GM12878 (cell line): Measurements from ENCODE around the gene NEU3.
"Not testable (repeated sequence)": the region's sequence is repeated elsewhere in the genome, so short reads cannot be mapped to it uniquely, and the experiment has no call there.

ENCODE experiments used
- BHLHE40 ChIP-seq, 2 experiments: fragments of 450-650 bp in 1 of 2; IDR thresholded peaks; 2 replicates each; pipeline ENCODE4 v1.6.1; 2011 to 2017; ENCODE audit warnings: low read depth in 2 of 2, borderline replicate concordance in 1 of 2, improper control_type of control experiment in 1 of 2, low read length in 1 of 2, mild to moderate bottlenecking in 1 of 2
- CEBPZ ChIP-seq: fragments of 150-350 bp; IDR thresholded peaks from 2 replicates; pipeline ENCODE4 v1.6.1; 2016; ENCODE audit warnings: low read depth, low read length
- CTCF ChIP-seq, 3 experiments: IDR thresholded peaks in 2 of 3; conservative IDR thresholded peaks in 1 of 3; 2 replicates each; pipeline ENCODE4 v1.5.1; 2011; ENCODE audit warnings: low read depth in 3 of 3, low read length in 3 of 3, mild to moderate bottlenecking in 3 of 3, control low read depth in 2 of 3, moderate library complexity in 2 of 3, inconsistent platforms in 1 of 3, mixed read lengths in 1 of 3; ENCODE audit not compliant: control insufficient read depth in 2 of 3, insufficient read depth in 1 of 3; ENCODE audit errors: extremely low read depth in 1 of 3
- EGR1 ChIP-seq, 2 experiments: IDR thresholded peaks; 1 replicate in 1 of 2; 2 replicates in 1 of 2; pipeline ENCODE4 v1.6.1; 2011 to 2012; ENCODE audit warnings: low read depth in 2 of 2, low read length in 2 of 2, borderline replicate concordance in 1 of 2, mild to moderate bottlenecking in 1 of 2, moderate library complexity in 1 of 2
- HDAC2 ChIP-seq: fragments of 200-600 bp; sonication (generic); IDR thresholded peaks from 2 replicates; pipeline ENCODE4 v1.6.1; 2017
- MAX ChIP-seq: IDR thresholded peaks from 2 replicates; pipeline ENCODE4 v1.6.1; 2012; ENCODE audit warnings: low read depth, low read length, improper control_type of control experiment
- NFYB ChIP-seq: IDR thresholded peaks from 2 replicates; pipeline ENCODE4 v1.6.1; 2011; ENCODE audit warnings: low read depth, mild to moderate bottlenecking, low read length, improper control_type of control experiment, moderate library complexity; ENCODE audit not compliant: insufficient read depth
- POLR2A ChIP-seq: IDR thresholded peaks from 2 replicates; pipeline ENCODE4 v1.6.1; 2011; ENCODE audit warnings: low read depth, mild to moderate bottlenecking, low read length
- RB1 ChIP-seq: fragments of 450-650 bp; formaldehyde crosslinking; IDR thresholded peaks from 2 replicates; pipeline ENCODE4 v1.6.1; 2017; ENCODE audit warnings: mild to moderate bottlenecking, borderline replicate concordance
- SIN3A ChIP-seq: IDR thresholded peaks from 2 replicates; pipeline ENCODE4 v1.6.1; 2012; ENCODE audit warnings: low read depth, low read length, improper control_type of control experiment
- SMC3 ChIP-seq: IDR thresholded peaks from 2 replicates; pipeline ENCODE4 v1.6.1; 2011; ENCODE audit warnings: low read length, improper control_type of control experiment, borderline replicate concordance
- TCF3 ChIP-seq: IDR thresholded peaks from 2 replicates; pipeline ENCODE4 v1.6.1; 2012; ENCODE audit warnings: low read depth, mild to moderate bottlenecking, low read length, borderline replicate concordance; ENCODE audit not compliant: insufficient read depth
- WRNIP1 ChIP-seq: IDR thresholded peaks from 2 replicates; pipeline ENCODE4 v1.6.1; 2011; ENCODE audit warnings: low read depth, low read length, improper control_type of control experiment, borderline replicate concordance
- ZBTB40 ChIP-seq: fragments of 450-650 bp; IDR thresholded peaks from 2 replicates; pipeline ENCODE4 v1.6.1; 2016; ENCODE audit warnings: mild to moderate bottlenecking, moderate library complexity, borderline replicate concordance

GRCh38 chr11:74960128-74960527 lies 28.6 kb upstream of the NEU3 start:
- TF ChIP-seq RB1; POLR2A; CTCF (IDR thresholded peaks at IDR 0.05 in 2 of 3, conservative IDR thresholded peaks at IDR 0.05 in 1 of 3; ENCODE audit: control insufficient read depth in 2 of 3, extremely low read depth in 1 of 3, insufficient read depth in 1 of 3, low read depth in 3 of 3, low read length in 3 of 3); EGR1 (IDR thresholded peaks at IDR 0.05; ENCODE audit: borderline replicate concordance in 1 of 2, low read depth in 2 of 2, low read length in 2 of 2); TCF3; SMC3; BHLHE40 (IDR thresholded peaks at IDR 0.05; ENCODE audit: borderline replicate concordance in 1 of 2, low read depth in 2 of 2, low read length in 1 of 2); HDAC2; WRNIP1; ZBTB40; CEBPZ; SIN3A; MAX; NFYB: not testable (repeated sequence)
